Thyroid gland (tissue), 4 donors: ENCODE results near the gene KRTAP9-1.

Experiments
- CTCF ChIP-seq, 6 experiments: fragments of 200-600 bp in 3 of 6; fragments of 450-650 bp in 3 of 6; sonication (generic) in 3 of 6; IDR thresholded peaks; one replicate each; pipeline ENCODE4 v1.5.1; 2016 to 2019; ENCODE audit warnings: antibody characterized with exemption in 6 of 6, mild to moderate bottlenecking in 2 of 6, inconsistent platforms in 1 of 6, moderate library complexity in 1 of 6
- POLR2A ChIP-seq, 2 donors: fragments of 450-650 bp; IDR thresholded peaks; one replicate each; pipeline ENCODE4 v1.6.1; 2017; ENCODE audit warnings: antibody characterized with exemption in 2 of 2, mild to moderate bottlenecking in 2 of 2, moderate library complexity in 1 of 2

- no peak for TF ChIP-seq CTCF (IDR thresholded peaks at IDR 0.05)
- no peak for TF ChIP-seq POLR2A (IDR thresholded peaks at IDR 0.05)
These were observed 26.0 kb downstream of the KRTAP9-1 start for GRCh38 chr17:41215681-41216080.
